ENCODE data around the gene EZH1.

EZH1 gene

GRCh38 chr17:42761638-42762037 lies 16.8 kb upstream of the EZH1 start:
- no peak overlapping the region for H3K27ac ChIP-seq (ENCODE audit: poor library complexity, severe bottlenecking)
- peaks cover 8% of the 10 kb centered on the region for H3K27me3 ChIP-seq (ENCODE audit: insufficient read depth, poor library complexity, severe bottlenecking)
- peak overlapping the region; percentile 27 for H3K4me3 ChIP-seq (ENCODE audit: severe bottlenecking)
- TF ChIP-seq CTCF (IDR thresholded peaks at IDR 0.05; ENCODE audit: poor library complexity, severe bottlenecking): no peak
- H3K4me1 ChIP-seq (ENCODE audit: insufficient read depth, poor library complexity, severe bottlenecking): no peaks in the 10 kb centered on the region
- no peak for DNase-seq (ENCODE audit: low spot score)
- H3K36me3 ChIP-seq (ENCODE audit: low read depth): no peaks in the 10 kb centered on the region
- ATAC-seq (ENCODE audit: low read depth): no peak
- H3K9me3 ChIP-seq (ENCODE audit: severe bottlenecking): no peaks in the 10 kb centered on the region

GRCh38 chr17:42760652-42761581 lies 16.1 kb upstream of the EZH1 start, which contains the start of gene RAMP2:
TSS of gene RAMP2 (plus strand) at chr17:42761227. CDS start at chr17:42761262, 35 bp downstream.
- Histone ChIP-seq H3K9me3 (ENCODE audit: severe bottlenecking) (no peaks in the 10 kb centered on the region), H3K36me3 (ENCODE audit: low read depth) (no peaks in the 10 kb centered on the region), H3K27me3 (ENCODE audit: insufficient read depth, poor library complexity, severe bottlenecking) (peaks cover 8% of the 10 kb centered on the region), H3K27ac (ENCODE audit: poor library complexity, severe bottlenecking) (no peak within 1 kb of the TSS), H3K4me3 (ENCODE audit: severe bottlenecking) (peak within 1 kb of the TSS; percentile 27), H3K4me1 (ENCODE audit: insufficient read depth, poor library complexity, severe bottlenecking) (no peaks in the 10 kb centered on the region)
- DNase-seq (ENCODE audit: low spot score): no peak
- ATAC-seq (ENCODE audit: low read depth): peak; percentile 53
- no peak for TF ChIP-seq CTCF (IDR thresholded peaks at IDR 0.05; ENCODE audit: poor library complexity, severe bottlenecking)

GRCh38 chr17:42759982-42760651 lies 15.3 kb upstream of the EZH1 start:
- Histone ChIP-seq H3K27ac (ENCODE audit: poor library complexity, severe bottlenecking) (no peak overlapping the region), H3K36me3 (ENCODE audit: low read depth) (no peaks in the 10 kb centered on the region), H3K4me3 (ENCODE audit: severe bottlenecking) (no peak overlapping the region), H3K4me1 (ENCODE audit: insufficient read depth, poor library complexity, severe bottlenecking) (no peaks in the 10 kb centered on the region), H3K27me3 (ENCODE audit: insufficient read depth, poor library complexity, severe bottlenecking) (peaks cover 8% of the 10 kb centered on the region), H3K9me3 (ENCODE audit: severe bottlenecking) (no peaks in the 10 kb centered on the region)
- no peak for TF ChIP-seq CTCF (IDR thresholded peaks at IDR 0.05; ENCODE audit: poor library complexity, severe bottlenecking)
- DNase-seq (ENCODE audit: low spot score) (no peak), ATAC-seq (ENCODE audit: low read depth) (no peak)

GRCh38 chr17:42754782-42755181 lies 9.9 kb upstream of the EZH1 start:
- no peaks in the 10 kb centered on the region for H3K36me3 ChIP-seq (ENCODE audit: low read depth)
- no peak for TF ChIP-seq CTCF (IDR thresholded peaks at IDR 0.05; ENCODE audit: poor library complexity, severe bottlenecking)
- no peak overlapping the region for H3K4me3 ChIP-seq (ENCODE audit: severe bottlenecking)

More at GRCh38 chr17:42754782-42755181, 9.9 kb upstream of the EZH1 start:
- ATAC-seq (ENCODE audit: low read depth) (peak; percentile 59), DNase-seq (ENCODE audit: low spot score) (no peak)
- H3K9me3 ChIP-seq (ENCODE audit: severe bottlenecking): no peaks in the 10 kb centered on the region
- no peak overlapping the region for H3K27ac ChIP-seq (ENCODE audit: poor library complexity, severe bottlenecking)
- H3K4me1 ChIP-seq (ENCODE audit: insufficient read depth, poor library complexity, severe bottlenecking): no peaks in the 10 kb centered on the region
- no peaks in the 10 kb centered on the region for H3K27me3 ChIP-seq (ENCODE audit: insufficient read depth, poor library complexity, severe bottlenecking)

Data from RWPE2 (cell line).